Large intestine (tissue), 3 donors: ENCODE data around the gene NTSR1. TPM values are rescaled to one million over a fixed set of nuclear protein-coding genes. Genes with fewer than 3 reads are reported as not detected.

Experiments
- DNase-seq, 2 donors: peaks; one replicate each; pipeline versions ENCODE4 v3.0.0 to v3.0.0-alpha.2; 2013
- H3K27ac ChIP-seq: one replicate; pipeline ENCODE4 v1.5.1; 2013; ENCODE audit warnings: low read length
- H3K27me3 ChIP-seq: 2 replicates; pipeline ENCODE4 v1.6.1; 2013; ENCODE audit warnings: low read length; ENCODE audit not compliant: control insufficient read depth, insufficient read depth
- H3K36me3 ChIP-seq: 2 replicates; pipeline ENCODE4 v1.6.1; 2013; ENCODE audit warnings: low read length; ENCODE audit not compliant: control insufficient read depth, insufficient read depth
- H3K4me1 ChIP-seq: one replicate; pipeline ENCODE4 v1.6.1; 2013; ENCODE audit warnings: low read length; ENCODE audit not compliant: control insufficient read depth, insufficient read depth
- H3K4me3 ChIP-seq: one replicate; pipeline ENCODE4 v1.5.1; 2013; ENCODE audit warnings: low read length
- H3K9me3 ChIP-seq: one replicate; pipeline ENCODE4 v1.6.1; 2013; ENCODE audit warnings: mild to moderate bottlenecking, low read depth, low read length, moderate library complexity; ENCODE audit not compliant: control insufficient read depth
- whole genome bisulfite sequencing: methylation state at CpG from one replicate; pipeline ENCODE4 v1.1.5; 2013; ENCODE audit warnings: low lambda C conversion rate; ENCODE audit not compliant: insufficient coverage; 5-methylcytosine and 5-hydroxymethylcytosine counted together
- polyA plus RNA-seq: library from polyadenylated mRNA; unstranded; fragments of 120-200 nt; gene quantifications from one replicate; pipeline ENCODE4 v1.2.1, GENCODE V29; 2013

The NTSR1 gene
- polyA plus RNA-seq, 1 donor, result 1.1 TPM

DNA sequence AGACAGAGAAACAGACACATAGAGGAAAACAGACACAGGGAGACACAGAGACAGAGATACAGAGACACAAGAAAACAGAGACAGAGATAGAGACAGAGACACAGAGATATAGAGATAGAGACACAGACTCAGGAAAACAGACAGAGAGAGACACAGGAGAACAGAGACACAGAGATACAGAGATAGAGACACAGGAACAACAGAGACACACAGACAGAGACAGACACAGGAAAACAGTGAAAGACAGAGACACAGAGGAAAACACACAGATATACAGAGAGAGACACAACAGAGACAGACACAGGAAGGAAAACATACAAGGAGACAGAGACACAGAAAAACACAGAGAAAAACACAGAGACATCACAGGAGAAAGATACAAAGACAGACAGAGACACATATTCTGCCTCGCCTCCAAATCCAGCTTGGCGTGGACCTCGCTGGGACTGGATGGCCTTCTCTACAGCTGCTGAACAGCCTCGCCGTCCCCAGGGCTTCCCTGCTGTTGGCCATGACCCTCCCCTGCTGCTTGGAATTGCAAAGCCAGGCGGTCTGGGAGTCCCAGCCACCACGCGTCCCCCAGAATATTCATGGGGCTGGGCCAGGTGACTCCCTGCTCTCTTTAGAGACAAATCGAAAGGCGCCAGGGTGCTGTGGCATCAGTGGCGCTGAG is 36.8 kb downstream of the NTSR1 start:
- Histone ChIP-seq H3K27me3 (peaks cover 20% of the 10 kb centered on the region), H3K36me3 (no peaks in the 10 kb centered on the region), H3K9me3 (peaks cover 8% of the 10 kb centered on the region), H3K4me1 (no peaks in the 10 kb centered on the region), H3K4me3 (no peak overlapping the region), H3K27ac (no peak overlapping the region)
- WGBS, result no CpG with 5 or more reads among the region's 11 CpGs
- no peak for DNase-seq

DNA sequence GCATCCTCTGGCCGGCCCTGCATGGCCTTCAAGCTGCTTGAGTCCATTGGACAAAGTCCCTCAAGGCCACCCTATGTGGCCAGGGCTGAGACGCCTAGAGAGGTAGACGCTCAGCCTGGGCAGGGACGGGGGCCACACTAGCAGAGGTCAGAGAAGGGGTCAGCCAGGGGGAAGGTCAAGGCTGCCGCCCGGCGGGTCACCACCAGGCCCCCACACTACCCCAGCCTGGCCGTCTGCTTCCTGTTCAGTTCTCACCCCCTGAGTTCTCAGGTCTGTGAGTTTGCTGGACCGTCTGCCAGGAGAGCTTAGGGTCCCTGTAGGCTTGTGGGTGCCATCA is 37.3 kb downstream of the NTSR1 start:
- no peak for DNase-seq
- WGBS, result no CpG with 5 or more reads among the region's 9 CpGs
- H3K4me3 ChIP-seq, result no peak overlapping the region
- peaks cover 5% of the 10 kb centered on the region for H3K9me3 ChIP-seq
- peaks cover 15% of the 10 kb centered on the region for H3K27me3 ChIP-seq
- no peak overlapping the region for H3K27ac ChIP-seq
- H3K4me1 ChIP-seq, result no peaks in the 10 kb centered on the region
- no peaks in the 10 kb centered on the region for H3K36me3 ChIP-seq

DNA sequence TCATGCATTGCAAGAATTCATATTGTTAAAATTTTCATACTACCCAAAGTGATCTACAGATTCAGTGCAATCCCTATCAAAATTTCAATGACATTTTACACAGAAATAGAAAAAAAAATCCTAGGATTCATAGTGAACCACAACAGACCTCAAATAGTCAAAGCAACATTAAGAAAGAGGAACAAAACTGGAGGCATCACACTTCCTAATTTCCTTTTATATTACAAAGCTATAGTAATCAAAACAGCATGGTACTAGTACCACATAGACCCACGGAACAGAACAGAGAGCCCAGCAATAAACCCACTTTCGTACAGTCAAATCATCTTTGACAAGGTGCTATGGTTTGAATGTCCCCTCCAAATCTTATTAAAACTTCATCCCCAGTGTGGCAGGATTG is 39.7 kb downstream of the NTSR1 start:
- peaks cover 3% of the 10 kb centered on the region for H3K27me3 ChIP-seq
- peaks cover 8% of the 10 kb centered on the region for H3K4me1 ChIP-seq
- H3K9me3 ChIP-seq, result peaks cover 5% of the 10 kb centered on the region
- no peaks in the 10 kb centered on the region for H3K36me3 ChIP-seq
- no CpG with 5 or more reads among the region's 2 CpGs for WGBS
- H3K4me3 ChIP-seq, result no peak overlapping the region
- no peak overlapping the region for H3K27ac ChIP-seq
- DNase-seq, result no peak

GRCh38 chr20:62749851-62750445 is 41.3 kb downstream of the NTSR1 start:
- H3K36me3 ChIP-seq, result no peaks in the 10 kb centered on the region
- peaks cover 2% of the 10 kb centered on the region for H3K9me3 ChIP-seq
- H3K27me3 ChIP-seq, result peaks cover 3% of the 10 kb centered on the region
- H3K27ac ChIP-seq, result no peak overlapping the region
- 90% methylated on average over 2 of the region's 27 CpGs for WGBS
- DNase-seq, result no peak
- H3K4me1 ChIP-seq, result peaks cover 8% of the 10 kb centered on the region
- no peak overlapping the region for H3K4me3 ChIP-seq

GRCh38 chr20:62751551-62752150 is 43.0 kb downstream of the NTSR1 start:
- DNase-seq, result no peak
- no peaks in the 10 kb centered on the region for H3K36me3 ChIP-seq
- no peak overlapping the region for H3K27ac ChIP-seq
- peaks cover 8% of the 10 kb centered on the region for H3K4me1 ChIP-seq
- H3K4me3 ChIP-seq, result no peak overlapping the region
- 100% methylated on average over 2 of the region's 14 CpGs for WGBS
- peaks cover 2% of the 10 kb centered on the region for H3K9me3 ChIP-seq
- no peaks in the 10 kb centered on the region for H3K27me3 ChIP-seq

- H3K27ac ChIP-seq, result no peak overlapping the region
- H3K4me1 ChIP-seq, result peaks cover 8% of the 10 kb centered on the region
- H3K27me3 ChIP-seq, result no peaks in the 10 kb centered on the region
- H3K4me3 ChIP-seq, result no peak overlapping the region
- no CpG with 5 or more reads among the region's 22 CpGs for WGBS
- H3K9me3 ChIP-seq, result peaks cover 2% of the 10 kb centered on the region
- DNase-seq, result no peak
- H3K36me3 ChIP-seq, result no peaks in the 10 kb centered on the region
Observed at GRCh38 chr20:62752181-62752670, 43.6 kb downstream of the NTSR1 start.

- peak in 1 of 2 donors; percentile 52 for DNase-seq
- Histone ChIP-seq H3K36me3 (no peaks in the 10 kb centered on the region), H3K9me3 (peaks cover 6% of the 10 kb centered on the region), H3K4me3 (no peak overlapping the region), H3K4me1 (peaks cover 8% of the 10 kb centered on the region), H3K27me3 (no peaks in the 10 kb centered on the region), H3K27ac (no peak overlapping the region)
- WGBS, result no CpG with 5 or more reads among the region's 29 CpGs
Observed at GRCh38 chr20:62752671-62753501, 44.2 kb downstream of the NTSR1 start.

- Histone ChIP-seq H3K27ac (no peak overlapping the region), H3K36me3 (no peaks in the 10 kb centered on the region), H3K4me1 (peaks cover 8% of the 10 kb centered on the region), H3K9me3 (peaks cover 5% of the 10 kb centered on the region), H3K4me3 (no peak overlapping the region), H3K27me3 (no peaks in the 10 kb centered on the region)
- no CpG with 5 or more reads among the region's 11 CpGs for WGBS
- no peak for DNase-seq
Observed at GRCh38 chr20:62753626-62754025, 45.0 kb downstream of the NTSR1 start.

DNA sequence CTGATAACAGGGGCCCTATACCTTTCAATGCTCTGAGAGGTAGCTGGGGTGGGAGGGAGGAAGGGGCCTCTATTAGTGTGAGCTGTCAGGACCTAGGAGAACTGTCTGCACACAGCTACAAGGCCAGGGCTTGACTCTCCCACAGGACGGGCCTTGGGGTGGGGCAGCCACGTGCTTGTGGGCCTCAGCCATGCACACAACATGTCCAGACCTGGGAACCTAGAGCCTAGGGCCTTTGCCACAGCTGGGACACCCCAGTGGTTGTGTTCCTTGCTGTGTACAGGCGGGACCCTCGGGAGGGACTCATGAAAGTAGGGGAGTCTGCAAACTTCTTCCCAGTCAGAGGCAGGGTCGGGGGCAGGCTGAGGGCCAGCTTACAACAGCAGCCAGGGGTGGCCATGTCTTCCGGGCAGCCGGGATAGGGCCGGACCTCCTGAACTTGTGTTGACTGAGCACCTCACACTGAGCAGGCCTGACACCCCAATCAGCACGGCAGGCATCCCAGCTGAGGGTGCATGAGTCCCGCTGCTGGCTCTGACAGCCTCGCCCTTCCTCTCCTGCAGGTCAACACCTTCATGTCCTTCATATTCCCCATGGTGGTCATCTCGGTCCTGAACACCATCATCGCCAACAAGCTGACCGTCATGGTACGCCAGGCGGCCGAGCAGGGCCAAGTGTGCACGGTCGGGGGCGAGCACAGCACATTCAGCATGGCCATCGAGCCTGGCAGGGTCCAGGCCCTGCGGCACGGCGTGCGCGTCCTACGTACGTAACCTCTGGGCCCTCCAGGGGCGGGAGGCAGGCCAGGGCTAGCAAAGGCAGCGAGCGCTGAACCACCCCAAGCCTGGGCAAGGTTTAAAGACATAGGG is 45.7 kb downstream of the NTSR1 start:
- DNase-seq, result no peak
- peaks cover 3% of the 10 kb centered on the region for H3K9me3 ChIP-seq
- no CpG with 5 or more reads among the region's 31 CpGs for WGBS
- H3K36me3 ChIP-seq, result no peaks in the 10 kb centered on the region
- H3K4me1 ChIP-seq, result peaks cover 8% of the 10 kb centered on the region
- no peak overlapping the region for H3K27ac ChIP-seq
- H3K27me3 ChIP-seq, result no peaks in the 10 kb centered on the region
- no peak overlapping the region for H3K4me3 ChIP-seq
